Stimulated activated CD8-positive, alpha-beta memory T cell treated with anti-CD3 and anti-CD28 coated beads, Interleukin-15, amount 100 ng/mL, for 24 hours (primary cell): ENCODE results near the gene TUBE1.
"Not testable (repeated sequence)": the region's sequence is repeated elsewhere in the genome, so short reads cannot be mapped to it uniquely, and the experiment has no call there.

Source experiments
- DNase-seq: peaks from one replicate; pipeline ENCODE4 v3.0.0-alpha.2; 2020; ENCODE audit warnings: low read depth

Gene TUBE1

DNA sequence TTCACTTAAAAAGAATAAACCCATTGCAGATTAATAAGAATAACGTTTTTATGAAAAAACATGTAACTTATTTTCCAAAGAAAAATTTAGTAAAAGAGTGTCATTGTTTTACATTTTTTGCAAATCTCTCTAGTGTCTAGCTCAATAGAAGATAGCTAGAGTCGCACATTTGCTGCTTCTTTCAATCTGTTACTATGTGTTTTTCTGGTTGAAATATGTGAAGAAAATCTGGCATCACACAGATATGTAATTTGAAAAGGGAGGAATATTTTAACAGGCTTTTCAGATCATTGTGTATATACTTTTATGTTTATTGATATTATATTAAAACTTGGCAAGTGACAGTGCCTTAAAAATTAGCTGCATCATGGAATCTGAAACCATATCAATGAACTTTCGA lies 24.3 kb downstream of the TUBE1 start:
- no peak for DNase-seq

- no peak for DNase-seq
Measured at GRCh38 chr6:112061605-112062004, 25.7 kb downstream of the TUBE1 start.

DNA sequence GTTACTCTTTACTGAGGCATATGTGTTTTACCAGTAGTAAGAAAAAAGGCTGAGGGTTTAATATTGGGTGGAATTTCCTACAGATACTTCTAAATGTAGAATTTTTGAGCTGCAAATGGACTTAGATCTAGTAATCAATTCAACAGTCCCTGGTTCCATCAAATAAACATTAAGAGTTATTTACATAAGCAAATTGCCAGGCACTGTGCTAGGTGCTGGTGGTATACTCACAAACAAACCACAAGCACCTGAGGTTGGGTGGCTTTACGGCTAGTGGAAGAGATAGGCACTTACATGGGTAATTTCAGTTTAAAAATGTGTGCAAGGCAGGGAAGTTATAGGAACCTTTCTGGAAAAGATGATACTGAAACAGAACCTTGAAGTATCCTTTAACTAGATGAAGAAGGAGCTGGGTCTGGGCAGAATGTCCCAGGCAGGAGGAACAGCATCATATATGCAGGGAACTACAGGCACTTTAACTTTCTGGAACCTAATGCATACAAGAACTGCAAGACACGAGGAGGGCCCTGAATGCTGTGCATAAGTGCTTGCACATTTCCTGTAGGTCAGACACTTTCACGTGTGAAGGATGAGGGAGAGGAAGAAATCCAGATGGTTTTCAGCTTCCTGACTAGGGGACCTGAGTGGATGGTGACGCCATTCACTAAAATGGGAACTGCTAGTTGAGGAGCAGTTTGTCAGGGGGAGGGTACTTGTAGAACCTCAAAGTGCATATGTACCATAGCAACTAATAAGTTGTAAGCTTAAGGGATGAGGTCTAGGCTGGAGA lies 28.8 kb downstream of the TUBE1 start:
- DNase-seq = no peak

GRCh38 chr6:112054555-112055190 lies 32.6 kb downstream of the TUBE1 start:
- no peak for DNase-seq

DNA sequence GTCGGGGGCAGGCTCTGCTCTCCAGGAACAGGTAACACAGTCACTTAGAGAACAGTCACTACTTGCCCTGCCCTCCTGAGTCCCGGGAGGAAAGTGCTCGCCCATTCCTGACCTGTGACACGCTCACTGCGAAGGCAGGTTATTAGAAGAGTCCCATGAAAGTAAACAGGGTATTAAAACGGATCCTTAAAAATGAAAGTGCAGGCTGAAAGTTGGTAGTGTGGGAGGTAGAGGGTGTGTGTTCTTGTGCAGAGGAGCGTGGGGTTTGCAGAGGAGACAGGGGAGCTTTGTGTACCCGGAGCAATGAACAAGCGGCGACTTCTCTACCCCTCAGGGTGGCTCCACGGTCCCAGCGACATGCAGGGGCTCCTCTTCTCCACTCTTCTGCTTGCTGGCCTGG lies 33.3 kb downstream of the TUBE1 start, which contains the start of gene CCN6:
Gene CCN6, plus strand, starts transcription at position 104 of the 400 bp plus-strand sequence. Its CDS starts 254 bp downstream, at position 358.
- no peak for DNase-seq

DNA sequence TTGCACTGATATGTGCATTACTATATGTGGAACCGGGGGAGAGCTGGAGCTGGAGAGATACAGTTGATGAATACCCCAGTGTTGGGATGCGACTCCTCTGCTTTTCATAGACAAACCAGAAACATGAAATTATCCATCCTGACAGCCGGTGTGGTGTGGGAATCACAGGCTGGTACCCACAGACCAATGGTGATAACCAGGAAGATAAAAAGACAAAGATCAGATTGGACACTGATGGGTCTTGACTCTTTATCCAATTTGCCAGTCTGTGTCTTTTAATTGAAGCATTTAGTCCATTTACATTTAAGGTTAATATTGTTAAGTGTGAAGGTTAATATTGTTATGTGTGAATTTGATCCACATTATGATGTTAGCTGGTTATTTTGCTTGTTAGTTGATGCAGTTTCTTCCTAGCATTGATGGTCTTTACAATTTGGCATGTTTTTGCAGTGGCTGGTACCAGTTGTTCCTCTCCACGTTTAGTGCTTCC lies 36.0 kb downstream of the TUBE1 start:
- not testable (repeated sequence) for DNase-seq

DNA sequence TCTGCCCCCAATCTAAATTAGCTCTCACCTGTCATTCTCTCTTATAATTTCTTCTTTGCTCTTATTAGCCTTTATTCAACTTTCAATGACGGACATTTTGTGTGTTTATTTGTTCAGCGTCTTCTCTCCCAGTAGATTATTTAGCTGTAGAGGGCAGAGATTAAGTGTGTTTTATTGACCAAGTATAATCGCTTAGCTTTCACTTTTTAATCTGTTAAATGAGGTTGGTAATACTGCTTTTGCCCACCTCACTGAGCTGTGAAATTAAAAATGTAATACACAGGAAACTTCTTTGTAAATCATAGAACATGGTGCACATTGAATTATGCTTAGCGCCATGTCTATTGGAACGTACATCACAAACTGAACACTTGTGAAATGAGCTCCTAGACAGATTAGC lies 36.9 kb downstream of the TUBE1 start:
- no peak for DNase-seq

GRCh38 chr6:112049996-112050395 lies 37.3 kb downstream of the TUBE1 start:
- no peak for DNase-seq

DNA sequence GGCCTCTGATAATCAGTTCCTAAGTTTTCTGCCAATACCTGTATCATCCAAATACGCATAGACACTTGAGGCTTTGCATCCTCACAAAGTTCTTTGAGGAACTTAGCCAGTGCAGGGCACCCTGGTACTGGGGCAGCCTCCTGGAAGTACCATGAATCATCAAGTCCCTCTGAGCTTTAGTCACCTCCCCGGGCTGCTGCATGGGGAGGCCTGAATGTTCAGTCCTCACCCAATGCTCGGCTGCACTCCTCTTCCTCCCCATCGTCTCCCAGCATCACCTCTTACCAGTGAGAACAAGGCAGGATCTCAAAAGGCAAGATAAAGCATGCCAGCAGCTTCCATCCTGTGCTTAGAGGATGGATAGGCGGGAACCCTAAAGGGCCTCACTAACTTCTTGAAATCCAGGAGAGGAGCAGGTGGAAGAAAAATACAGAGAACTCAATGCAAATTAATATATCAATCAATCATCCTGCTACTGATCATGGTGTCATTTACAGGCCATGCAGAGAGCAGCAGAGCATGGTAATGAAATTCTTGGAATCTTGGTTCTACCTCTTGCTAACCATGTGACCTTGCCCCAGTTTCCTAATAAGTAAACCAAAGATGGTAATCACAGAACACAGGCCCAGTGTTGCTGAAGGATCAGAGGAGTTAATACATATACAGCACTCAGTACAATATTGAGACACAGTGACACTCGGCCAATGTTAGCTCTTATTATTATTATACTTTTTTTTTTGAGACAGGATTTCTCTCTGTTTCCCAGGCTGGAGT lies 38.1 kb downstream of the TUBE1 start:
- no peak for DNase-seq

DNA sequence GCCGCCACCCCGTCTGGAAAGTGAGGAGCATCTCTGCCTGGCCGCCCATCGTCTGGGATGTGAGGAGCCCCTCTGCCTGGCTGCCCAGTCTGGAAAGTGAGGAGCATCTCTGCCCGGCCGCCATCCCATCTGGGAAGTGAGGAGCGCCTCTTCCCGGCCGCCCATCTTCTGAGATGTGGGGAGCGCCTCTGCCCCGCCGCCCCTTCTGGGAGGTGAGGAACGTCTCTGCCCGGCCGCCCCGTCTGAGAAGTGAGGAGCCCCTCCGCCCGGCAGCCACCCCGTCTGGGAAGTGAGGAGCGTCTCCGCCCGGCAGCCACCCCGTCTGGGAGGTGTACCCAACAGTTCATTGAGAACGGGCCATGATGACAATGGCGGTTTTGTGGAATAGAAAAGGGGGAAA lies 39.8 kb downstream of the TUBE1 start:
- not testable (repeated sequence) for DNase-seq

- DNase-seq = no peak
Measured at GRCh38 chr6:112044856-112045255, 42.4 kb downstream of the TUBE1 start.

DNA sequence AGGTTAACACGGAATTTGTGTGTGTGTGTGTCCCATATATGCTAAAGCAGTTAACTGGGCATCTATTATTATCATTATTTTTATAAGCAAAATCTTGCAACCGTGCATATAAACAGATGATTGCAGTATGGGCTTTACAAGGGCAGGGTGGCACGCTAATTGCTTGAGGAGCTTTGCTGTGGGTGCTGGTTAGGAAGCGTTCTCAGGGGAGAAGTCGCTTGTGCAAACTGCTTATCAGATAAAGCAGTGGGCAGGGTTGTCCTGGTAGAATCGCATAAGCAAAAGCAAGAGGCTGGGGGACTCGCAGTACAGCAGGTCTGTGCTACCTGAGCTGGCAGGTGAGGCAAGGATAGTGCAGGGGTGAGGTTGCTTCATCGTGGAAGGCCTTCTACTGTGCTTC lies 43.1 kb downstream of the TUBE1 start:
- DNase-seq = no peak

- peak; percentile 76 for DNase-seq
Measured at GRCh38 chr6:112043032-112044007, 44.0 kb downstream of the TUBE1 start.

DNA sequence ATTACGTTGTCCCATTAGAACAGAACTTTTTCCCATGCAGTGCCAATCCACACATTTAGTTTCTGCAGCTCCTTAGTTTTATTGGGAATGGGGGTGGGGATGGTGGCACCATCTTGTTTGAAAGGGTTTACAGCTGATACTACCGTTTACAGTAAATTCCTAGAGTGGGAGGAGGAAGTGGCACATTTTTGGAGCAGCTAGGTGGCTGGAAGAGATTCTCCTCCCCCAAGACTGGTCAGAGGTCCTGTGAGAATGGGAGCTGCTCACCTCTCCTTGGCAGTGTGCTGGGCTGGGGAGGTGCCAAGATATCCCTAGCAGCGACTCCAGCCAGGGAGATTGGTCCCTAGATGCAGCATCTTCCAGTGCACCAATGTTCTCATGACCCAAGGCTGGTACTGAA lies 45.7 kb downstream of the TUBE1 start:
- DNase-seq = no peak

- no peak for DNase-seq
Measured at GRCh38 chr6:112040956-112041355, 46.3 kb downstream of the TUBE1 start.

- no peak for DNase-seq
Measured at GRCh38 chr6:112039431-112039770, 47.9 kb downstream of the TUBE1 start.

GRCh38 chr6:112038756-112039430 lies 48.4 kb downstream of the TUBE1 start:
- DNase-seq = no peak

DNA sequence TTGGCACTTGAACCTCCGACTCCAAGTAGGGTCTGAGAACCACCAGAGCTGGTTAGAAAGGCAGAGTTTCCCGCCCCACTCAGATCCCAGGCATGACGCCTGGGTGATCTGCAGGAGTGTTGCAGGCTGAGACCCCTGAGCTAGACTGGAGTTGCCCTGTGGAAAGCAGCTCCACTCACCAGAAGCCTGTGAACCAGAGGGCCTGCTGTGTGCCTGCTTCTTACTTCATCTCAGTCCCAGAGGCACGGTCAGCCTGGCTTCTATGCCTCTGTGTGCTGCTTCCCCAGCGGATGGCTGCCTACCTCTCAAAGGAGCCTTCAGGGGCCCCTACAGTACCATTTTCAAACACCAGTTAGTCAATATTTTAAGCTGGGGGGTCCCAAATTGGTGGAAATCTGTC lies 49.0 kb downstream of the TUBE1 start:
- DNase-seq = no peak

GRCh38 chr6:112037783-112038216 lies 49.5 kb downstream of the TUBE1 start:
- no peak for DNase-seq

DNA sequence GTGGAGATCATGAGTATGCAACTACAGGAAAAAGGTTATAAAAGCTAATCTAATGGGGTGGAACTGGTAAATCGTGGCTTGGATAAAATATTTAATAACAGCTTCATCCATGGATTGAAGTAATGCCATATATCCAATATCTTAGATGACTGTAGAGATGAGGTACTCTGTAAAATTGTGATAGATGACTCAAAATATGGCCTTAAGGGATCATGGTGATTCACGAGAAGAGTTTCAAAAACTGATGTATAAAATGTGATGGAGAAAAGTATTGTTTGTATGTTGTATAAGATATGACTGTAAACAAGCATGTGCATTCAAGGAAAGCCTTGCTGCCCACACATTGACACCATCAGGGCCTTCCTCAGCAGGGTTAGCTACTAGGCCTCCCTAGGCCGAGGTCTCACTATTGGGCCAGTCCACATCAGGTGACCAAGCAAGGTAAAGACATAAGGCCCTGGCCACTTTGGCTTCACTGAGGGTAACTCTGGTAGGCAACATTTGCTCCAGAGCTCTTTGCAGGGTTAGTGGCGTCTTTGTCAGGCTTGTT lies 51.1 kb downstream of the TUBE1 start:
- DNase-seq = no peak

GRCh38 chr6:112034616-112034995 lies 52.7 kb downstream of the TUBE1 start:
- no peak for DNase-seq
